ENCODE measurements around the gene VPS39.

DNA sequence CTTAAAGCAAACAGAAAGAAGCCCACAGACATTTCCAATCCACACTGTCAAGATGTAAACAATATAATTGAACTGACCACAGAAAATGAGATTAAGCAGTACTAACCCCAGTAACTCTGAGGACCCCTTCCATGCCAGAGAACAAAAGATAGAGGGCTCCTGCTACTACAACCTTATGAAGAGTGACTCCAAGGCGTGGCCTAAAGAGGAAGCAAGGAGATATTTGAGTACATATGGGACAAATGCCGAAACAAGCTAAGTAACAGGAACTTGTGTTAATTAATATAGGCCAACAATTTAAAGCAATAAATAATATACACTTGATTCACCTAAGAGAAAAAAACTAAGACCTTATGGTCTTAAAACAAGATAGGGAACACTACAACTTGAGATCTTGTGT lies 25.0 kb upstream of the VPS39 start:
- TF ChIP-seq, protein P1, sequence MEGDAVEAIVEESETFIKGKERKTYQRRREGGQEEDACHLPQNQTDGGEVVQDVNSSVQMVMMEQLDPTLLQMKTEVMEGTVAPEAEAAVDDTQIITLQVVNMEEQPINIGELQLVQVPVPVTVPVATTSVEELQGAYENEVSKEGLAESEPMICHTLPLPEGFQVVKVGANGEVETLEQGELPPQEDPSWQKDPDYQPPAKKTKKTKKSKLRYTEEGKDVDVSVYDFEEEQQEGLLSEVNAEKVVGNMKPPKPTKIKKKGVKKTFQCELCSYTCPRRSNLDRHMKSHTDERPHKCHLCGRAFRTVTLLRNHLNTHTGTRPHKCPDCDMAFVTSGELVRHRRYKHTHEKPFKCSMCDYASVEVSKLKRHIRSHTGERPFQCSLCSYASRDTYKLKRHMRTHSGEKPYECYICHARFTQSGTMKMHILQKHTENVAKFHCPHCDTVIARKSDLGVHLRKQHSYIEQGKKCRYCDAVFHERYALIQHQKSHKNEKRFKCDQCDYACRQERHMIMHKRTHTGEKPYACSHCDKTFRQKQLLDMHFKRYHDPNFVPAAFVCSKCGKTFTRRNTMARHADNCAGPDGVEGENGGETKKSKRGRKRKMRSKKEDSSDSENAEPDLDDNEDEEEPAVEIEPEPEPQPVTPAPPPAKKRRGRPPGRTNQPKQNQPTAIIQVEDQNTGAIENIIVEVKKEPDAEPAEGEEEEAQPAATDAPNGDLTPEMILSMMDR (IDR thresholded peaks at IDR 0.05; ENCODE audit: control extremely low read depth in 1 of 3, insufficient read depth in 1 of 3, low read depth in 1 of 3, low read length in 3 of 3) = no peak
- TF ChIP-seq KDM1A (IDR thresholded peaks at IDR 0.05; ENCODE audit: borderline replicate concordance, low read length) (no peak), SIN3A (conservative IDR thresholded peaks at IDR 0.05 in 1 of 2, IDR thresholded peaks at IDR 0.05 in 1 of 2; ENCODE audit: low read depth in 1 of 2, low read length in 2 of 2) (no peak), NRF1 (IDR thresholded peaks at IDR 0.05; ENCODE audit: low read depth, low read length) (no peak), RBBP5 (IDR thresholded peaks at IDR 0.05; ENCODE audit: borderline replicate concordance, low read depth, low read length) (no peak), RAD21 (IDR thresholded peaks at IDR 0.05 in 1 of 2, conservative IDR thresholded peaks at IDR 0.05 in 1 of 2; ENCODE audit: low read depth in 2 of 2, low read length in 2 of 2) (no peak), POLR2AphosphoS5 (IDR thresholded peaks at IDR 0.05; ENCODE audit: low read depth, low read length) (no peak)
